Measurements from ENCODE around the gene PHOX2B. TPM values are rescaled to one million over a fixed set of nuclear protein-coding genes. Genes with fewer than 3 reads are reported as not detected.

PHOX2B gene
- total RNA-seq, 1 experiment from 2014 or later, result not detected

- ChIA-PET RAD21 (ENCODE audit: low non-redundant PET in 1 of 2, low total read pairs in 2 of 2, uncharacterized antibody in 2 of 2, unreplicated experiment in 2 of 2) (no interaction called here), POLR2A (no interaction called here), CTCF (no interaction called here)
- H3K4me2 ChIP-seq (ENCODE audit: low read length), result no peak overlapping the region
- no peaks in the 10 kb centered on the region for H3K79me2 ChIP-seq (ENCODE audit: insufficient read depth, low read length)
- peaks cover 0 to 9% of the 10 kb centered on the region in 2 experiments; a peak in 2 of 4 replicates for H3K9me3 ChIP-seq (ENCODE audit: control insufficient read depth in 1 of 2, insufficient read depth in 1 of 2, low read depth in 1 of 2, low read length in 2 of 2)
- no TSS peak for BruUV-seq (replicated peaks)
- ATAC-seq (no peak), DNase-seq (ENCODE audit: low read depth, low spot score) (no peak)
- no peak overlapping the region for H2AFZ ChIP-seq (ENCODE audit: low read depth, low read length, poor library complexity, severe bottlenecking)
- H3K4me3 ChIP-seq (replicated peaks in 1 of 2; ENCODE audit: low read depth in 1 of 2, low read length in 2 of 2), result no peak overlapping the region
- no peak overlapping the region for H3K9ac ChIP-seq (ENCODE audit: low read length)
- no peaks in the 10 kb centered on the region for H3K9me2 ChIP-seq (ENCODE audit: insufficient read depth)
- no peak for TF ChIP-seq SIN3A (IDR thresholded peaks at IDR 0.05; ENCODE audit: low read depth)
- TF ChIP-seq MAX (IDR thresholded peaks at IDR 0.05), result no peak
- no peak for TF ChIP-seq JUND (IDR thresholded peaks at IDR 0.05)
- TF ChIP-seq RAD21 (IDR thresholded peaks at IDR 0.05; ENCODE audit: low read depth), result no peak
- TF ChIP-seq SRF (IDR thresholded peaks at IDR 0.05; ENCODE audit: low read depth), result no peak
- no peak for TF ChIP-seq CBX3 (IDR thresholded peaks at IDR 0.05; ENCODE audit: low read depth)
- no peak for TF ChIP-seq ZFX (IDR thresholded peaks at IDR 0.05)
- H3K27me3 ChIP-seq (ENCODE audit: insufficient read depth, low read length), result peaks cover 7% of the 10 kb centered on the region; the same call in 1 of the 2 replicates
- H3K27ac ChIP-seq (ENCODE audit: low read depth, low read length), result no peak overlapping the region
- H3K4me1 ChIP-seq (ENCODE audit: control insufficient read depth in 1 of 2, insufficient read depth in 2 of 2, low read length in 2 of 2), result no peaks in the 10 kb centered on the region
- no peaks in the 10 kb centered on the region for H4K20me1 ChIP-seq (ENCODE audit: insufficient read depth)
- intact Hi-C loops (cut with micrococcal nuclease), result no loop called here
- no peaks in the 10 kb centered on the region for H3K36me3 ChIP-seq (ENCODE audit: control insufficient read depth in 1 of 2, insufficient read depth in 2 of 2, low read length in 2 of 2)
These were observed 20.5 kb downstream of the PHOX2B start for GRCh38 chr4:41727861-41728572.

- H3K79me2 ChIP-seq (ENCODE audit: insufficient read depth, low read length), result no peaks in the 10 kb centered on the region
- no peak for DNase-seq (ENCODE audit: low read depth, low spot score)
- intact Hi-C loops (cut with micrococcal nuclease), result no loop called here
- H4K20me1 ChIP-seq (ENCODE audit: insufficient read depth), result no peaks in the 10 kb centered on the region
- ChIA-PET POLR2A (no interaction called here), RAD21 (ENCODE audit: low non-redundant PET in 1 of 2, low total read pairs in 2 of 2, uncharacterized antibody in 2 of 2, unreplicated experiment in 2 of 2) (no interaction called here), CTCF (no interaction called here)
- H3K27ac ChIP-seq (ENCODE audit: low read depth, low read length), result no peak overlapping the region
- H3K9me3 ChIP-seq (ENCODE audit: control insufficient read depth in 1 of 2, insufficient read depth in 1 of 2, low read depth in 1 of 2, low read length in 2 of 2), result peaks cover 0 to 9% of the 10 kb centered on the region in 2 experiments; a peak in 2 of 4 replicates
- H3K9ac ChIP-seq (ENCODE audit: low read length), result no peak overlapping the region
- no peaks in the 10 kb centered on the region for H3K4me1 ChIP-seq (ENCODE audit: control insufficient read depth in 1 of 2, insufficient read depth in 2 of 2, low read length in 2 of 2)
- ATAC-seq, result no peak
- no peaks in the 10 kb centered on the region for H3K36me3 ChIP-seq (ENCODE audit: control insufficient read depth in 1 of 2, insufficient read depth in 2 of 2, low read length in 2 of 2)
- no peaks in the 10 kb centered on the region for H3K27me3 ChIP-seq (ENCODE audit: insufficient read depth, low read length)
- H3K9me2 ChIP-seq (ENCODE audit: insufficient read depth), result no peaks in the 10 kb centered on the region
- no peak overlapping the region for H3K4me3 ChIP-seq (replicated peaks in 1 of 2; ENCODE audit: low read depth in 1 of 2, low read length in 2 of 2)
- TF ChIP-seq CBX3 (IDR thresholded peaks at IDR 0.05; ENCODE audit: low read depth) (peak; percentile 62; the same call in 1 of the 2 replicates), RAD21 (IDR thresholded peaks at IDR 0.05; ENCODE audit: low read depth) (peak; percentile 31; the same call in 1 of the 2 replicates), ATF3 (IDR thresholded peaks at IDR 0.05) (no peak), SRF (IDR thresholded peaks at IDR 0.05; ENCODE audit: low read depth) (no peak), CTCF (IDR thresholded peaks at IDR 0.05 in 2 of 3, conservative IDR thresholded peaks at IDR 0.05 in 1 of 3; ENCODE audit: borderline replicate concordance in 1 of 3, insufficient read depth in 1 of 3, low read depth in 2 of 3, low read length in 2 of 3) (peak in 2 of 3 experiments; percentile 42 to 58; a peak in 4 of 6 replicates), POLR2AphosphoS5 (IDR thresholded peaks at IDR 0.05; ENCODE audit: low read depth, low read length) (no peak)
- no TSS peak for BruUV-seq (replicated peaks)
- no peak overlapping the region for H2AFZ ChIP-seq (ENCODE audit: low read depth, low read length, poor library complexity, severe bottlenecking)
- H3K4me2 ChIP-seq (ENCODE audit: low read length), result no peak overlapping the region
These were observed 23.3 kb downstream of the PHOX2B start for GRCh38 chr4:41725254-41725653.

All from HCT116 (cell line).